Myometrial cell (primary cell): ENCODE data around the gene RELB. TPM values are rescaled to one million over a fixed set of nuclear protein-coding genes. Genes with fewer than 3 reads are reported as not detected.

Source experiments
- total RNA-seq: library from RNA; depleted of rRNA; stranded (reverse); fragments of >200 nt; gene quantifications from 2 replicates; pipeline ENCODE4 v1.2.3, GENCODE V29; 2015

RELB gene
- 14.9 and 21.9 TPM in 2 replicates for total RNA-seq

GRCh38 chr19:45001087-45001739, at the start of gene RELB:
Gene RELB (plus strand): TSS chr19:45001464. CDS start chr19:45001580, 116 bp downstream.

DNA sequence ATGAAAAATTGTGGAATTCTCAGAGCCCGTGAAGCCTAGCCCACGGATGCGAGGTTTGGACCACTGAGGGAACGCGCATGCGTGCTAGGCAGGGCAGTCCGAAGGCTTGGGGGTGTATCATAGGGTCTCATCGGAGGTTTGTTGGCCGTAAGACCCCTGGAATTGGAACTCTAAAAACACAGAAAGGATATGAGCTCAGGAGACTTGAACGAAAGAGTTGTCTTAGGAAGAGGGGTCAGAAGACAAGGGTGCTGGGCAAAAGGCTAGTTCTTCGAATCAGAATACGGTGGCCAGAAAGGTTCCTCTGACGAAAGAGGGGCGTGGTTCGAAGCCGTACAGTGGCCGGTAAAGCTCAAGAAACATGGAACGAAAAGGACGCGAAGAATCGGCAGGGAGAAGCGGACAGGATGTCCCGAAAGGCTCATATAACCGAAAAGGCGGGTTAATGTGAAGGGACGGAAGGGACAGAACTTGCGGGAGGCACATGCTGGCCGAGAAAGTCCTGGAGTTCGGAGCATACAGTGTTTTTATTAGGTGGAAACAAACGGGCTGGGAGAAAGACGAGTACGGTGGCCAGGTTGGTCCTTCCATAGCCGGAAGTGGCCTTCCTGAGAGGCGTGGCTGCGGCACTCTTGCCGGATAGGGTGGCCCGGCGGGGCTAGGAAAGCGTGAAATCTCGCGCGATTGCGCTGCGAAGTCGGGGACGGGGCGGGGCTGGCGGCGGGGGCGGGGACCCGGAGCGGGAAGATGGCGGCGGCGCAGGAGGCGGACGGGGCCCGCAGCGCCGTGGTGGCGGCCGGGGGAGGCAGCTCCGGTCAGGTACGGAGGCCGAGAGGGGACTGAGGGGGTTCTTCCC, 46.4 kb upstream of the RELB start, which contains the start of gene CLPTM1:
CLPTM1 (plus strand) TSS at position 732 of the 856 bp plus-strand sequence; CDS start at position 748, 16 bp downstream.

GRCh38 chr19:45038931-45039893, 37.9 kb downstream of the RELB start, which contains the start of gene CLASRP:
Gene CLASRP (plus strand): TSS chr19:45039045. CDS start chr19:45040213, 1,168 bp downstream.

DNA sequence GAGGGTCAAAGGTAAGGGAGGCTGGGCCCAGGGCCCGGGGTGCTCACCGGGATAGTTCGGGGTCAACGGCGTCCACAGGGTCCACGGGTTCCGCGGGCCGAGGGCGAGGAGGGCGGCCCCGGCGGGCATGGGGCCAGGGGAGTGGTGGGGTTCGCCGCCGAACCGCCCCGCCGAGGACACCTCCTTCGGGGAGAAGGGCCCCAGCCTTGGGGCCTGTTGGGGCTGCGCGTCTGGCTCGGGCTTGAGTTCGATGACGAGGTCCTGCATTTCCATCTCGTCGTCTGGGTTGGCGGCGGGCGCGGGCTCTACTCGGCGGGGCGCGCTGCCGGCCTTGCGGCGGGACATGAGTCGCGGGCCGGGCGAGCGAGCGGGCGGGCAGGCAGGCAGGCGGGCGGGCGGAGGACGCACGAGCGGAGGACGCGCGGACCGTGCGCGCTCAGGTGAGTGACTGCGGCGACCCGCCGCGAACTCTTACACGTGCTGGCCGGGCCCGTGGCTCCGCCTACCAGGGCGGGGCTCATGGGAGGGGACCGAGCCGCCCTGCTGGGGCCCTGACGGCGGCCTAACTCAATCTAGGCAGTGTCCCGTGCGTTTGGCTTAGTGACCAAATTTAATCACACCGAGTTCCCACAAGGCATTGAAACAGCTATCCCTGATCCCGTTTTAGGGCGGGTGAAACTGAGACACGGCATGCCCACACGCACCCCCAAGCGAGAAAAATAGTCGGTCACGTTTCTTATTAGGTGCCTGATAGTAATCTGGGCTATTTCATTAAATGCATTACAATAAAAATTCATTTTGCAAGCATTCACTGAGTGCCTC, 75.0 kb downstream of the RELB start, which contains the start of gene ZNF296:
ZNF296 (minus strand) TSS at position 450 of the 822 bp plus-strand sequence; CDS start at position 345, 105 bp downstream.

DNA sequence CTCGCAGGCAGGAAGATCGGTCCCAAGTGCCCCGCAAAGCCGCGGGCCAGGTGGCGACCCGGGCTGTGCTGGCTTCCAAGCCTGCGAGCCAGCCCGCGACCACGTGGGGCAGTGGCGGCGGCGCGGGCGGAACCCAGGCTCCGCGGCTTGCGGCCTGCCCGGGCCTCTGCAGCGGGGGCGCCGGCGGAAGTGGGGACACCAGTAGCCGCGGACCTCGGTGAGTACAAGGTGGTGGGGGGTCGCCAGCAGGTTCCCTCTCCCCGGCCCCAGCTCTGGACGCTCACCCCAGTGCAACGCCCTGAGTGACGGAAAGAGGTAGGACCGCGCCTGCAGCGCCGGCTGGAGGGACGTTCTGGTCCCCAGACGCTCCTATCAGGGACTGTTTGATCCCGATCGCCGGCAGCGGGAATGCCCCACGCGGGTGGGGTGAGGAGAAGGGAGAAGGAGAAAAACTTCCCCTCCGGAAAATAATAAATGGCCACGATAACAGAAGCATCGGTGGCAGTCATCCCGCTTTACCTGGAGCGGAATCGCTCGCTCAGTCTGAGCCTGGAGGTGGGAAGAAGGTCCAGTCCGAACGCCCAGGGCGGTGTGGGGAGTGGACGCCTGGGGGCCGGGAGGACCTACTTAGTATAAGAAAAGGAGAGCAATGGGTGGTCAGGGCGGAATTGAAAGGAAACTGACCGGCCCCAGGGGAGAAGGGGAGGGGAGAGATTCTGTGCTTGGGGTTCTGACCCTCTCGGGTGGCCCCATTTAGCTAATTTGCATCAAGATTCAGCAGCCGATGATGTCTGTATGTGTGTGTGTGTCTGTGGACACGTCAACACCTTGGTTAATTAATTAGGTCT, 78.0 kb downstream of the RELB start, which contains the start of gene GEMIN7:
GEMIN7 (plus strand) TSS at position 198 of the 848 bp plus-strand sequence. CDS start 10,855 bp downstream, outside the sequence.

Other genes starting within 250 kb of the RELB start
- gene CBLC, start 223.6 kb upstream of the RELB start, total RNA-seq, result 0.58 TPM in 1 of 2 replicates, not detected in the other
- gene BCAM, start 192.4 kb upstream of the RELB start, total RNA-seq, result 19.0 and 25.9 TPM in 2 replicates
- 246 and 247 TPM in 2 replicates for gene NECTIN2, start 155.2 kb upstream of the RELB start, total RNA-seq
- gene TOMM40, start 110.2 kb upstream of the RELB start, total RNA-seq, result 70.3 and 96.9 TPM in 2 replicates
- 11.8 and 21.4 TPM in 2 replicates for gene APOE, start 95.7 kb upstream of the RELB start, total RNA-seq
- 6.6 and 16.7 TPM in 2 replicates for gene APOC1, start 86.9 kb upstream of the RELB start, total RNA-seq
- not detected in 2 replicates for gene APOC4, start 59.2 kb upstream of the RELB start, total RNA-seq
- not detected in 2 replicates for gene APOC2, start 55.4 kb upstream of the RELB start, total RNA-seq
- 42.7 and 82.2 TPM in 2 replicates for gene CLPTM1, start 46.1 kb upstream of the RELB start, total RNA-seq
- gene CLASRP, start 37.6 kb downstream of the RELB start, total RNA-seq, result 37.4 and 38.6 TPM in 2 replicates
- 1.9 TPM in 1 of 2 replicates, not detected in the other for gene ZNF296, start 75.0 kb downstream of the RELB start, total RNA-seq
- gene GEMIN7, start 77.8 kb downstream of the RELB start, total RNA-seq, result 18.5 and 23.2 TPM in 2 replicates
- 29.2 and 37.8 TPM in 2 replicates for gene PPP1R37, start 91.7 kb downstream of the RELB start, total RNA-seq
- under 0.01 TPM in 1 of 2 replicates, not detected in the other for gene NKPD1, start 159.5 kb downstream of the RELB start, total RNA-seq
- 13.1 and 14.7 TPM in 2 replicates for gene TRAPPC6A, start 176.8 kb downstream of the RELB start, total RNA-seq
- 3.2 and 7.8 TPM in 2 replicates for gene BLOC1S3, start 177.3 kb downstream of the RELB start, total RNA-seq
- not detected in 2 replicates for gene EXOC3L2, start 243.9 kb downstream of the RELB start, total RNA-seq
- 15.4 and 21.3 TPM in 2 replicates for gene MARK4, start 249.8 kb downstream of the RELB start, total RNA-seq